Fibroblast of skin of left biceps (primary cell): ENCODE data around the gene NRSN1.

Experiments used
- DNase-seq, 2 experiments: peaks; one replicate each; pipeline ENCODE4 v3.0.0-alpha.2; 2013; ENCODE audit warnings: low read depth in 2 of 2

NRSN1 gene, protein sequence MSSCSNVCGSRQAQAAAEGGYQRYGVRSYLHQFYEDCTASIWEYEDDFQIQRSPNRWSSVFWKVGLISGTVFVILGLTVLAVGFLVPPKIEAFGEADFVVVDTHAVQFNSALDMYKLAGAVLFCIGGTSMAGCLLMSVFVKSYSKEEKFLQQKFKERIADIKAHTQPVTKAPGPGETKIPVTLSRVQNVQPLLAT

DNA sequence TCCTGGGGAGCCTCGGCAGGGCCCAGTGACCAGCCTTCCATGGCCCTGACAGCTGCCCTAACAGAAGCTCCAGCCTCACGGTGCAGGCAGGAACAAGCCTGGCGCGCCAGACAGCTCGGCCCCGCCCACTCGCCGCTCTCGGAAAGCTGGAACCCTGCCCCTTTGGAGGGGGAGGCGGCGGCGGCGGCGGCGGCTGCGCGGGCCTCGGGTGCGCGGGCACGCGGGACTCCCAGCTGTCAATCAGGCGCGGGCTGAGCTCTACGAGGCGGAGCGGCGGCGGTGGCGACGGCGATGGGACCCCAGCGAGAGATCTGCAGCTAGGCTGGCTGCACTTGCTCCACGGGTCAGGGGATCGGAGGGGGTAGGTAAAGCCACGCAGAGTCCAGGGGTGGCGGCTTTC lies at the start of gene NRSN1:
Gene NRSN1, plus strand, starts transcription at position 236 of the 400 bp plus-strand sequence. CDS start 8,113 bp downstream, outside the sequence.
- no peak for DNase-seq

DNA sequence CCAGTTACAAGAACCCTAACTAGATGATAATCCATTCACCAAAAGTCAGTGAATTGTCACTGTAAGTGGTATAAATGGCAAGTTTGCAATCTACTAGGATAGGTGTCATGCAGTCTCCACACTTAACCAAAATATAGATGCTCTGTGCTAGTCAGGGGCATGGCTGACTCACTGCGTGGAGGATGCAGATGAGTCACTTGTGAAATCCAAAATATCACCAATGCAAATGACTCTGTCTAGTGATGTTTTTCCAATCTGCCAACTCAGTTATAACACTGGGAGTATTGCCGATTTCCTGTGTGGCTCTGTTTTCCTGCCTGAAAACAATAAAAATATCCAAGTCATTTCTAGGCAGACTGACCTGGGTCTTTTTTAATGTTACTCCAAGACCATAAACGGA lies 47.8 kb upstream of the NRSN1 start:
- DNase-seq: no peak

DNA sequence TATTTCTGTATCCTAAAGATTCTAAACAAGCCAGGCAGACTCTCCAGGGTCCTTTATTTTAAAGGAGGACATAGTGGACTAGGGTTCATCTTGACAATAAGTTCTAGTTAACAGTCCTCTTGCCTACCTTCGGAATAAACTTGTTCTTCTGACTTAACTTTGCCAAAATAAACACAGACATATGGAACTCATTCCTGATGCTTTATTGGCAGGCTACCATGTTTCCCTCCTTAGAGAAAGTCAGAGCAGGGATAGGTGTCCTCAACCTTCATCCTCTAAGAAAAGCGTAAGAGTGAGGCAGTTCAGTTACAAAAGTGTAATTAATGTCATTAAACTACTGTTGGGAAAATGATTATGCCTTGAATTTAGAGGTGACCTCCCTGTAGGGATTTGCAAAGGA lies 46.9 kb upstream of the NRSN1 start:
- no peak for DNase-seq

DNA sequence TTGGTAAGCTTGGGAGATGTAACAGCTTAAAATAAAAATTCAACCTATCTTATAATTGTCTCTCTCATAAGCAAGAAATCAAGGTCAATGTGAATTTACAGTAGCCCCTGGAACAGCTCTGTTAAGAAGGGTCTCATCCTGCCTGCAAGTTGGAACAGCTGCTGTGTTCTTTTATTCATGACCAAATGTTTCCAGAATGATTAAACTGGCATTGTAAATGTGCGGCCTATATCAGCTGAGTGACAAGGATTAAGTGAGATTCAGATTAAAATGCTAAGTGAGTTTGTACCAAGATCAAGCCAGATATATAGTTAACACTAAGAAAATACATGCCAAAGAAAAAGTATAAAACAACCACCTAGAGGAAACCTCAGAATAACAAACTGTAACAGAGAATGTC lies 45.3 kb upstream of the NRSN1 start:
- DNase-seq: no peak

DNA sequence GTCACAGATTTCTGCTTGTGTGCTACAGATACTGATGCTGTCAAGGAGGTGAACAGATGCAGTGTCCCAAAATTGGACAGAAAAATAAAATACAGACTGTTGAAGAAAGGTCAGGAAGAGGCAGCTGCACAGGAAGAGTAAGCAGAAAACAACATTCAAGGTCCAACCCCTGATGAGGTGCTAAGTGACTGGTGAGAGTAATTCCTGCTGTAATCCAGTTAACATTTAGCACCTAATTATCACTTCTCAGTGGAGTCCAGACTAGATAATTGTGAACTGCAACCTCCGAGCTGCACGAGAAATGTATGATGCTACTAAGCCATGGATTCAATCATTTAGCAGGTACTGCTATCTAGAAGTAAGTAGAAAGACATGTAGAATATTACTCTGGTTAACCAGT lies 36.3 kb upstream of the NRSN1 start:
- DNase-seq: no peak

DNA sequence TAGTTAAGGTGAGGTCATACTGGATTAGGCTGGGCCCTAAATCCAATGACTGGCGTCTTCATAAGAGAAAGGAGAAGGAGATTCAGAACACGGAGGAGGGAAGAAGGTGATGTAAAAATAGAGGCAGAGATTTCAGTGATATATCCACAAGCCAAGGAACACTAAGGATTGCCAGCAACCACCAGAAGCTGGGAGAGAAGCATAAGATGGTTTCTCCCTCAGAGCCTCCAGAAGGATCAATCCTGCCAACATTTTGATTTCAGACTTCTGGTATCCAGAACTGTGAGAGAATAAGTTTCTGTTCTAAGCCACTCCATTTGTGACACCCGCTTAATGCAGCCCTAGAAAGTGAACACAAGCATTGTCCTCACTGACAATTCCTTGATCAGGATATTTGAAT lies 33.6 kb upstream of the NRSN1 start:
- no peak for DNase-seq

DNA sequence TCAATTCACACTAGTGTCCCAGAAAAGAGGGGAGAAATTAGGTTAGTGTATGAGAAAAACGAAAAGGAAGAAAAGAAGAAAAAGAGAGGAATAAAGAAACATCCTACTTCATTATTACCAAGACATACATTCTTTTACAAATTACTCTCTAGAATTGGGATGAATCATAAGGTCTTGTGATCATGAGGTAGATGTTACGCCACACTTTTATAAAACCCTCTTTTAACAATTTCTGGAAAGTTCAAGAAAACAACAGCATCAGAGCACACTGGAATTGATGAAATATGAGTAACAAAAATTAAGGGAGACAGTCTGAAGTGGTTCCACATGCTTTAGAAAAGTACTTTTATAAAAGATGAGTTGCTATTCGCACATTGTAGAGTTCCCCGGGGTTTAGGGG lies 32.6 kb upstream of the NRSN1 start:
- DNase-seq: no peak

DNA sequence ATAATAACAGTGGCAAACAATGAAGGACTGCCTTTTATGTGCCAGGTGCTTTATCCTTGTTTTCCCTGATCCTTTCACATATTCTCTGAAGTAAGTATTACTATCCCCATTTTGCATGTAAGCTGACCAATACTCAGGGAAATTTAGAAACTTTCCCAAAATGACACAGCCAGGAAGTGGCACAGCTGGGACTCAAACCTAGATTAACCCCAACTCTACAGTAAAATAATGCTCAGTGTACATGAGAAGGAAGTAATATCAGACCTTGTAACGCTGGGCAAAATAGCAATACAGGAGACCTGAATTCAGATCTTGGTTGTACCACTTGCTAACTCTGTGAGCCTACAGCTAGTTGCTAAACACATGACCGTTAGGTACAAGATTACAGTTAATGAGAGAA lies 26.8 kb upstream of the NRSN1 start:
- no peak for DNase-seq

DNA sequence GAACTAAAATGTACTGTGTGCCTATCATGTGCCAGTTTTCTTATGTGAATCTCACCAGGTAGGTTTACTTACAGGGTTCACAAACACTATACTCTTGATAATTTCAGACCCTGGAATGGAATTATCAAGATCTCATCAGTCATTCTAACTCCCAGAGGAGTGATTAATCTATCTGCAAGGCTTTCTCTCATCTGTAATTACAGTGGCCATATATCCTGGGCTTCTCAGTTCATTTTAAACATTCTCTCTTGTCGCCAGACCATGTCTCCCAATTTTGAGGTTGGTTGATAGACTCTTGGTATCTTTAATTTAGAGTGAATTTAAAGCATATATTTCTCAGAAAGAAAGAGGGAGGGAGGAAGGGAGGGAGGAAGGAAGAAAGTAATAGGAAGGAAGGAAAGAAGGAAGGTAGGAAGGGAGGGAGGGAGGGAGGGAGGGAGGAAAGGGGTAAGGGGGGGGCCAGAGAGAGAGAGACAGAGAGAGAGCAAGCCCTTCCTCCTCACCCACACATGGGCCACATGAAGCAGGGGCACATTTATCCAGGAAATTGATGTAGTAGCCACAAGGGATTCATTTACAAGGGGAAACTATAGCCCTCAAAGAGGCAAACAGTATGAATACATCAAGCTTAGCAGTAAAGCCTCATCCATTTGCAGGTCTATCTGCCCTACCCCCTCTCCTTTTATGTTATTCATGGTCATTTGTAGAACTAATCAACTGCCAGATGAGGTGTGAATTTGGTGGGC lies 25.8 kb upstream of the NRSN1 start:
- no peak for DNase-seq

DNA sequence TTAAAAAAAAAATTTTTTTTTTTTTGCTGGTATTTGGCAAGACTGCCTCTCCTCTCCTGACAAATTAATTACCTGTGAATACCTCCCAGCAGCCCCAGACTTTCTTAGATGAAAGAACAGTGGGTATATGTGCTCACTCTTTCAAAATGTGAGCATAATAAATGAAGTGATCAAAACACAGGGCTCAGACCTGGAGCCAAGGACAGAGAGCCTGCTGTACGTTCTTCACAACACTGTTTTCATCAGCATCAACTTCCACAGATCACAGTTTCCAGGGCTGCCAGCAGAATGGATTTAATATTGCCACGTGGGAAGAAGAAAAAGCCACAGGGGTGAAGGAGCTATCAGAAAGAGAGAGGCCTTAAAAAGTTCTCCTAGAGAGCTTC lies 25.3 kb upstream of the NRSN1 start:
- DNase-seq: no peak

DNA sequence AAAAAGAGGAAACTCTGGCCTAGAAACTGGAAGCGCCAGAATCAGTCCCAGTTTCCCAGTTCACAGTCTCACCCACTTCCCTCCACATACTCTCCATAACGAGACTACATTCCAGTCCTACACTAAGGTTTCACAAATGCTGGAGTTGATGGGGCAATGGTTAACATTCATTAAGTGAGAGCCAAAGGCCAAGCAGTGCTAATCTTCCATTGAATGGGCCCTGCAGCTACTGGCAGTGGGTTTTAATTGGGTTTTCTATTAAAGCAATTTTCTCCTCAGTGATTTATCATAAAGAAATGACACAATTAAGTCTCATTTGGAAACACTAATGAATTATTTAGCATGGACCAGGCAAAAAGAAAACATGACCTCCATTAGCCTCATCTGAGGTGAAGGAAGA lies 20.8 kb upstream of the NRSN1 start:
- no peak for DNase-seq

DNA sequence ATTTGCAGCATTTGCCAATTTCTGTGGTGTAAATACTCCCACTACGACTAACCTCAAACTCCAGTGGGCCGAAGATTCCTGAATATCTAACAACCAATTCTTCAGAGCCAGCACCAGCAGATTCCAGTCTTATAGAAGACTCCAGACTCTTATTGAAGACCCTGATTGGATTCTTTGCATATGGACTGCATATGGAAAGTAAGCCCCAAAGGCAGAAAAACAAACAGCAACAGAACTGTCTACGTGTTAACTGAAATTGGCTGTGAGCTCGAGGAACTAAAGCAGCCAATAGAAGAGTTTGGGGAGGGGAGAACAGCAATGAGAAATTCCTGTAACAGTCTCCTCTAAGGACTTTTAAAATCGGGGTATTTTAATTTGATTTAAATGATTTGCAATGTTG lies 19.7 kb upstream of the NRSN1 start:
- DNase-seq: no peak

DNA sequence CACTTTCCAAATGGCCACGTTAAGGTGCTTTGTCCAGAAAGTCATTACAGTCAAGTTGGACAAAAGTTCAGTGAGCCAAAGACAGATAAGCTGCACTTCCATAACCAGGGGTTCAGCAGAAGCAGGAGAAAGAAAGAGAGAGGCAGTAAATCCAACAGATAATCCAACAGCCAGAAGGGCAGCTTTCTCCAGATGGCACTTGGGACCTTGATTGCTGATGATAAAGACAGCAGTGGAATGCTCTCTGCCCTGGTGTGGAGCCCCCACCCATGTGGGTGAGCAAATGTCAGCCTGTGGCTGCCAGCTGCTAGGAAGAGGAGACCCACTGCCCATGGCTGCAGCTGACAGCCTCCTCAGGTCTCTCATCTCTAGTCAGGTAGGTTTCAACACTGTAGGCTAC lies 18.7 kb upstream of the NRSN1 start:
- no peak for DNase-seq

DNA sequence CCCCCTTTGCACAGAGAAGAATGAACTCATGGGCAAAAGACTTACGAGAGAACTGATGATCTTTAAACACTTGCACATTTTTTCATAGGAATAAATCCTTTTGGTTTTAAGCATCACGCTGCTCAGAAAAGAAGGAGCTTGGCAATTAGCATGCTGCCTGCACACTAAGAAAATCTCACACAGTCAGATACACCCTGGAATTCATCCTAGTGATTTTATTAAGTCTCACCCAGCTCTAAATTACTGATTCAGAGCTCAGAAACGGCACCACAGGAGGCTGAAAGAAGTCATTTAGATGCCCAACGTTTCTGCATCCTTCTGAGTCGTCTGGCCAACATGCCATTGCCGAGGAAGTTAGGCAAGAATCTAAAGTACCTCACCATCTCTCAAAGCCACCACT lies 18.0 kb upstream of the NRSN1 start:
- no peak for DNase-seq

DNA sequence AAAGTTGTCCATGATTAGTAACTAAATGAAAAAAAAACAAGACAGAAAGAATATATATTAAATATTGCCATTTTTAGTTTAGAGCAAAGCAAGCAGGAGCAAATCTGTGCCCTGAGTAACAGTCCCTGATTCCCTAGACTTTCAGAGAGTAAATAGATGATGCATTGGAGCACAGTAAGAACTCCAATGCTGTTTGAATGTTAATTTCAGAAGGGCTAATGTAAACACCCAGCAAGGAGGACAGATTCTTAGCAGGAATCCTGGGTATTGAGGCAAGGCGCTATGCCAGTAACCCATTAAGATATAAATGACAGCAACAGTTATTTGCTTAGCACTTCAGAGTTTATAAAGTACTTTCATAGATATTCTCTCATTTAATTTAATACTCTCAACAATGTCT lies 15.6 kb upstream of the NRSN1 start:
- DNase-seq: no peak

DNA sequence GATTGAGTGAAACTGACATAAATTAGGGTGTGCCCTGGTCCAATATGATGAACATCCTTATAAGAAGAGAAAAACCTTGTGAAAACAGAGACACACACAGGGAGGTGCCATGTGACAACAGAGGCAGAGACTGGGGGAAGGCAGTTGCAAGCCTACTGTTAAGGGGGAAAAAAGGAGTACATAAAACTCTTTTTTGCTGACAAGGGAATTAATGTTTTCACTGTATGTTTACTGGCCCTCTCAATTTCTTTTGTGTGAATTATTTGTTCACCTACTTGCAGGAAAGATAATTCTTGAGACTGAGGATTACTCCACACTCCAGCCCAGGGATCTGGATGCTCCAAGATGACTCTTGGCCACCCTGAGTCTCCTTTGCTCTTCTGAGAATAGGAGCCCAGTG lies 12.1 kb upstream of the NRSN1 start:
- no peak for DNase-seq

DNA sequence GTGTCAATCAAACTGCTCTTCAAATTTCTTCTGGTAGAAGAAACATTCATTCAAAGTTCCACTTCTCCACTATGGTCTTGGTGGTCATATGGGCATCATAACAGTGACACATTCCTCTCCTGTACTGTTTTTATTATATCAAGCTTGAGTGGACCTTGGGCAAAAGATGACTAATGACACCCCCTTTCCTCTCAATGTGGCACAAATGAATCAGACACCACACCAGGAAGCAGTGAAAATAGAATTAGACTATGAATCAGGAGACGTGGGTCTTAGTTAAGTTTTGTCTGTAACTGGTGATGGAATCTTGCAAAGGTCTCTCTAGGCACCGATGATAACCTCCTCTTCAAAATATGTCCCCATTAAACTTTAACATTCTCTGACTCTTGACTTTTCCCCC lies 9.0 kb upstream of the NRSN1 start:
- DNase-seq: no peak

DNA sequence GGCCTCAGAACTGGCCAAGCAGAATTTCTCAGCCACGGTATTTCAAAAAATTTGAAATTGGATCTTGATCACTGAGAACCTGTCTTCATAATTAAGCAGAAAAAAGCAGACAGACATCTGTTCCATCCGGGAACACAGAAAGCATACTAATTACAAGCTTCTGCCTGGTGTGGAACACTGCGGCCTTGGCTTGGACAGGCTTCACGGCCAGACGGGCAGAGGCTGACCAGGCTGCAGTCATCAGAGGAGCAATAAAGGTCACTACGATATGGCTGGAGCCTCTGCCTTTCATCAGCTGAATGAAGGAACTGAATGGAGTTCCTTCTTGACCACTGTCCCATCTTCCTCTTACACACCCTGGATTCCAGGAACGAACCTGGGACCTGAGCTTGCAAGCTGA lies 3.9 kb upstream of the NRSN1 start:
- DNase-seq: no peak

DNA sequence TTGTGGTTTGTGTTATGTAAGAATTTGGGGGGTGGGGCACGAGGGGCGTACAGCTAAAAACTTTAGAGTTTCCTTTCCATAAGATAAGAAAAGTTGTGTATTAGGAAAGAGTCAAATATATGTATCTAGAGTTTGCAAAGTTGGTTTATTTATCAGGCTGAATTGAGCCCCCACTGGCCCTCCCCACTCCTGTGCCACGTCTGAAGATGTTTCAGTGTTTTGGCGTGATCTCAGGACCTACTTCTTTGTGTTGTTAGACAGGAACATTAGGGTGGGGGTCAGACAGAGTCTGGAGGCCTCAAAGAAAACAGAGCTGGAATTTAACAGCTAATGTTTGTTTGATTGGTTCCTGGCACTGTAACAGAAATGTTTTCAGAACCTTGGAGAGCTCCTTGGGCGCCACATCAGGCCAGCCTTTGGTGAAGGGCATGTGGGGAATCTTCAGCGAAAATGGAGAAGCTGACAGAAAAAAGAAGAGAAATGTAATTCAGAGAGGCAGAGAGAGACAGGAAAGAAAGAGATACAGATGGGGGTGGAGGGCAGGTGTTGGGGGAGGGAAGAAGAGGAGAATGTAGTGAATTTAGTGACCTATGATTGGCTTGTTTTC lies 674 bp downstream of the NRSN1 start:
- DNase-seq: peak; percentile 1 to 8

DNA sequence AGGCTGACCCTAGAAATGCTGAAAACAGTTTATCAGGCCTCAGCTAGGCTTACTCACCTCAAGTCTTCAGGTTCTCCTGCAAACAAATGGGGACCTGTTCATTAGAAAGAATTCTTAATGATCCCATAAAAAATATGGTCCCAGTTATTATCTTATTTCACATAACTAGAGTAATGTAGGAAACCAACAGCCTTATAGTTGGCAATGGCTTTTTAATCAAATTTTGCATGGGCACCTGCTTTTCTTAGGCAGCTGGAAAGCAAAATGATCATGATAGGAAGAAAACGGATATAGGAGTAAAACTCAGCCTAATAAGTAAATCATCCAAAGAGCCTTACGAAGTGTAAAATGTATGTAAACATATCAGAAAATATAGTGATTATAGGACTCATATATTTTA lies 1.3 kb downstream of the NRSN1 start:
- no peak for DNase-seq

DNA sequence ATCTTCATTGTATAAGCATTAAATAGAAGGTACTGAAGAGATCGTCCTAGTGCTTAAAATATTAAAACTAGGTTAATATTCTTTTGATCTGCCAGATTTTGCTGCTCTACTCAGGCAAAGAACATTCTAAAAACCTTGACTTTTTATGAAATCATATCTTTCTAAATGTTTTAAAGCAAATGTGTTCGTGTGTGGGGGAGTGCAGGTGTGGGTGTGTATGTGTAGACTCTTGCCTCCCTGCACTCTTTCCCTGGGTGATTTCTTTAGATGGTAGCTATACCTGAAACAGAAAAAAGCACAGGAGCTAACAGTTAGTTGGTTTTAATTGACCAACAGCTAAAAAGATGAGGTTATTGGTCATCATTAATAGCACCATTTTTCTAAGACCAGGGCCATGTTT lies 5.7 kb downstream of the NRSN1 start:
- no peak for DNase-seq

DNA sequence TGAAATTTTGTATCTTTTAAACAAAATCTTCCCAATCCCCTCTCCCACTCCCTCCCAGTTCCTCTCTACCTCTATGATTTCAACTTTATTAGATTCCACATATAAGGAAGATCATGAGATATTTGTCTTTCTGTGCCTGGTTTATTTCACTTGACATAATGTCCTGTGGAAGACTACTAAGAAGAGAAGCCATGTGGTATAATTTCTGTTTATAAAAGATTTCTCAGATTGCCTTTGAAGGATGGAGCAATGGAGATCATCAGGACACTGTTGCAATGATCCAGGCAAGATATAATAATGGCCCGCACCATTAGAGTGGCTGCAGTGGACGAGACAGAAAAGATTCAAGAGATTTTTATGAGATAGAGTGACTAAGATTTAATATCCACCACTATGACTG lies 13.1 kb downstream of the NRSN1 start:
- DNase-seq: no peak

DNA sequence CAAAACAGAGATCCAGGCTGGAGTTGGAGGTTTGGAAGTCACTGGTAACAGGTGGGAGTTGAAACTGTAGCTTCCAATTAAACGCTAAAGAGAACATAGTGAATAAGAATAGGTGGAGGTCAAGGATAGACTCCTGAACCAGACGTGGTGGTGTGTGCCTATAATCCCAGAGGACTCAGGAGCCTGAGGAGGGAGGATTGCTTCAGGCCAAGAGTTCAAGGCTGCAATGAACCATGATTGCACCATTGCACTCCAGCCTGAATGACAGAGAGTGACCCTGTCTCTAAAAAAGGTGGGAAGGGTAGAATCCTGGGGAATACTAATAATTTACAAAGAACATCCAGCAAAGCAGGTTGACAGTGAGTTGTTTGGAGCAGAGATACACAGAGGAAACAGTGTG lies 13.6 kb downstream of the NRSN1 start:
- DNase-seq: no peak

DNA sequence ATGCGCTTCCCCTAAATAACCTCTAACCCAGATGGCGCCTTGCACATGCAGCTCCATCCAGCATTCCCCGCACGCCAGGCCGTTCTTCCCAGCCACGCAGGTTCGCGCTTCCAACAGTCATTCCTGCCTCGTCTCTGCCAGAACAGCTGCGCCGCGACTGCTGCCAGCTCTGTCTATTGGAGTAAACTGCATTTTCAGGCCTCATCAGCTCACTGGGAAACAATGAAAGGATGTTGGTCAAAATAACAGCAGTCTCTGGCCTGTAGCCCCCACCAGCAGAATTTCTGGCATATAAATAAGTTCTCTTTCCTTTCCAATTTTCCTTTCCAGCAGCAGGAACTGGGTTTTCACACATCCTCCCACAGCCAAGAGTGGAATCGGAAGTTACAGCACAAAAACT lies 14.6 kb downstream of the NRSN1 start:
- DNase-seq: no peak
